GM19324 (cell line): Measurements from ENCODE around the gene HERC3.

Experiments used
- ATAC-seq: cut with Tn5 transposase; IDR thresholded peaks from one replicate; pipeline ENCODE4 v1.9.1; 2021; ENCODE audit warnings: mild to moderate bottlenecking, moderate library complexity; ENCODE audit not compliant: unreplicated experiment, low FRiP score

HERC3 gene

DNA sequence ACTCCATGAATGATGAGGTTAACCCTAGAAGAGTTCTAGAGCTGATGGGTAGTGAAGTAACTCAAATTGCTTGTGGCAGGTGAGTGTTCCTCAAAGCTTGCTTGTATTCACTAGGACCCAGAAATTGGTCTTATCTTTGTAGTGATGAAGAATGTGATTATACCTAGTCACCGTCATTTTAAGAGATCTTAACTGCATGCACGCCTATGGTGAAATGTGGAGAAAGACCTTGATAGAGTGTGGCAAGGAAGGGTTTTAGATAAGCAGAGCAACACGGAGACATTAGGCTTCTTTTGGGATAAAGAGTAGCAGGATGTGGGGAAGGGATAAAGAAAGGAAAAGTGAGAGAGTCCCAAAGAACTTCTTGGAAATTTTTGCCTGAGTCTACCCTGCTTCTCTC is 62.9 kb downstream of the HERC3 start:
- no peak for ATAC-seq

DNA sequence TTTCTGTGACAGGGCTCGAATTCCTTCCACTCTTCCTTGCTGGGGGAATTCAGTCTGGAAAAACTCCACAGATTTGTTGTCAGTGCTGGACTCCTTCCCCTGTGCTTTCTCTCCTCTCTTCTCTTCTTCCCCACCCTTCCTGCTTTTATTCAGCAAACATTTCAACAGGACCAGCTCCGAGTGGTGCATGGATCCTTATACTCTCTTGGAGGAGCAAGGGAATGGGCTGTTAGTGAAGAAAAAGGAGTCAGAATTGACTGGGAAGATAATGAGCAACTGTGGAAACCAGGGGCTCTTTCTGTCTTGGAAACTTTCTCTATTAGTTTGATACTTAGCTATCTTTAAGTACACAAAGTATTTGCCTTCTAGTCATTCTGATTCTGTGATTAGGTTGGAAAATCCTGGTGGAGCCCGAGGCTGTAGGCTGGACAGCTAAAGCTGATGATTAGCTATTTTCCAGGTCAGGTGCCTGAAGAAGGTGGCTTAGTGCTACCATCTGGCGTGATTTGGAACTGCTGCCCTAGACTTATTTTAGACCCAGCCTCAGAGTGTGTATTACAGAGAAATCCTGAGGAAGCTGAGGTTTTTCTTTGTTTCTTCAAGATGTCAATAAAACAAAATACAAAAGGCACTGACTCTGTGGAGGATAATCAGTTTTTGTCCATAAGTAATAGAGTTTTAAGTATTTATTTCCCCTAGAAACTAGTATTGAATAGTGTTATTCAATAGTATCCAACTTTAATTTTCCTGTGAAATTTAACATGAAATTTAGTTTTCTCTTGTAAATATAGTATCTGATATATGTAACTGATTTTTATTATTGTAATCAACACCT is 67.0 kb downstream of the HERC3 start:
- ATAC-seq: peak; percentile 63

DNA sequence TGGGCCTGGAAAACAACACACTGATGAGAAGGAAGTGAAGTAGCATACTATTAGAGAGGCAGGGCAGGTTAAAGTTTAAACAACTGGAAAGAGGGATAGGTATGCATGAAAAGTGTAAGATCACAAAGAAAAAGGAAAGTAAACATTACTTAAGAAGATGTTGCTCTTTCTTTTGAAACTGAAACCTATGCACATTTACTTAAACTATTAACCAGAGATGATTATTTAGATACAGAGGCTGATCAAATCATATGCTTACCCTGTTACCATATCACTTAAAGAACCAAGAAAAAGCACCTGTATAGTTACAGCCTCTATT is 67.6 kb downstream of the HERC3 start:
- peak; percentile 12 for ATAC-seq

DNA sequence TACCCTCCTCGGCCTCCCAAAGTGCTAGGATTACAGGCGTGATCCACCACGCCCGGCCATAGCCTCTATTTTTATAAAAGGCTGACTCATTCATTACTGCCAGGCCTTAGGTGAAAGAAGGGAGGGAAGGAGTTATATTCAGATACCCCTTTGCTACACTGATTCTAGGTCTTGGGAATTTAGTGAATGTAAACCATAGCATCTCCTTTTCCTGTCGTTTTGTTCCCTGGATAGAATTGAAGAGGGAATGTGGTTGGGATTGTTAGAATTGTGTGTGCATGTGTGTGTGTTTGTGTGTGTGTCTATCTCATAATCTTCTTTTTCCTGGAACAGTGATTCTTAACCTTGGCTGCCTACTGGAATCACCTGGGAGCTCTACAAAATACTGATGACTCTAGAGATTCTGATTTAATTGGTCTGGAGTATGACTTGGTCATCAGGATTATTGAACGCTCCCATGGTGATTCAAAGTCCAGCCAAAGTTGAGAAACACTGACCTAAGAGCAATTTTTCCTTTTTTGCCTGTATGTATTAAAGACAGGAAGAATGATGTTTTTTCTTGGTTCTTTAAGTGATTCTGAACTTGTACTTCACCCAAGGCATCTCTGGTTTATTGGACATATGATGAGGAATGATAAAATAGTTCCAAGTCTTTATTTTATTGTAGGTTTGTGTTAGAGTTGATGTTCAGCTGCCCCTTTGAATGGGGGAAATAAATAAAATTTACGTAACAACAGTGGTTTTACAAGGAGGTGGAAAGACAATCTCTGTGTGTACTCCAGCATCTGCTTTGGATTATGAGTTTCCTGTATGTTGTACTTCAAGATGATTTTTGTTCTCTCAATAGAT is 68.4 kb downstream of the HERC3 start:
- no peak for ATAC-seq

DNA sequence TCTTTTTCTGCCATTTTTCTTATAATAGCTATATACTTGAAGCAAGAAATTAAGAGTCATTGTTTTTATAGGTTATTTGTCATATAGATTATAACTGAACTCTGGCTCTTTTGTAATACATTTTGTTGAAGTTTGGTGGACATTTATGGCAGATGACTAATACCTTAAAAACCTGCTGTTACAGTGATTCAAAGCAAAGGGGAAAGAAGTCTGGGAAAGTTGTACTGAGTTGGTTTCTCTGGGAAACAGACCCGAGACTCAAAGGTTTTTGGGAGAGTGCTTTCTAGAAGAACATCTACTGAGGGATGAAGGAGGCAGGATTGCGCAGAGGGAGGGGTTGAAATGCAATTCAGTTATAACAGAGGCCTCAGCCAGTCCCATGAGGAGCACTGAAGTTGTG is 69.5 kb downstream of the HERC3 start:
- no peak for ATAC-seq

- ATAC-seq: no peak
These were observed 80.7 kb downstream of the HERC3 start for GRCh38 chr4:88672987-88673386.

GRCh38 chr4:88673886-88674285 is 81.6 kb downstream of the HERC3 start:
- ATAC-seq: no peak

GRCh38 chr4:88674565-88674964 is 82.3 kb downstream of the HERC3 start:
- no peak for ATAC-seq

- ATAC-seq: no peak
These were observed 82.7 kb downstream of the HERC3 start for GRCh38 chr4:88674979-88675378.

DNA sequence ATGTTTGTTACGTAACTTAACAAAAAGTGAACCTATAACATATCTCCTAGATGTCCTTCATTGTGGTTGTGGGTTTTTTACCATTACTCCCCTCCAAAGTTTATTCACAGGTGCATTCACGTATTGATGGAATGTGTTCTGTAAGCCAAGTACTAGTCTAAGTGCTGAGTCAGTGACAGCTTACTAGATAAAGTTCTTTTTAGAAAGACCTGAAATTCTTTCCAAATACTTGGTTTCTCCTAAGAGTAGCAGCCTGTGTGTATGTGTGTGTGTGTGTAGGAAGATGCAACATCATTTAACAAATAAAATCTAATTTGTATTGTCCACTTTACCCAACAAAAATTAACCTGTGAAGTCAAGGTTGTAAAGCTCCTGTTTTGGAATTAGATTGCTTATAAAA is 83.3 kb downstream of the HERC3 start:
- no peak for ATAC-seq

GRCh38 chr4:88681209-88681608 is 88.9 kb downstream of the HERC3 start:
- no peak for ATAC-seq

DNA sequence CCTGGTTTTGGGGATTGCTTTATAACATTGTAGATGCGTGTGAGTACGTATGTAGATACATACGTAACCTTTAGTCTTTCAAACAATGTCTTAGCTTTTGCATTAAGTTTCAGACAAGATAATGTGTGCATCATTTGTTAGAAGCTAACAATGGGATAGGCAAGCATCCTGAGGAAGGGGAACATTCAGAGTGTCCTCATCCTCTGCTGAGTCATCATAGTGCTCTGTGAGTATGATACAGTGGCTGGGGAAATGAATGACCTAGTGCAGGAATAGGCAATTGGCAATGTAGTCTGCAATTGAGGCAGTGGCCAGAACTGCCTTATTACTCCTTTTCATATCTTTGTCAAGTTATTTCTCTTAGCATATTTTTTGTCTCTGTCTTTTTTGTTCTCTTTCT is 98.1 kb downstream of the HERC3 start:
- ATAC-seq: no peak

DNA sequence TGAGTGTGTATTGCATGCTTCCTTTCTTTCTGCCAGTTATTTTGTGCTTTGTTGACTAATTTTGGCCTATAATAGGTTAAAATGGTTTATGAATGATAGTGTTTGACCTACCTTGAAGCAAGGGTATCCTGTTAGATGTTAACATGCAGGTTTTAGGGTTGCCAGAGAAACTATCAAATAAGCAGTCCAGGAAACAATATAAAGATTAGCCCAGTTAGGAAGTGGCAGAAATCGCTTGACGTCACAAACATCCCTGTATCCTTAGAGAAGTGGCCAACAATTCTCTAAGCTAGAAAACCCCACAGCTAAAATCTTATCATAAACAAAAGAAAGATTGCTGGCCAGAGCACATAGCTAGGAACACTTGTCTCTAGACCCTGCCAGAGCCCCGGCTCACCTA is 101.5 kb downstream of the HERC3 start:
- ATAC-seq: no peak

- ATAC-seq: no peak
These were observed 104.3 kb downstream of the HERC3 start for GRCh38 chr4:88696630-88697029.

GRCh38 chr4:88697141-88697540 is 104.9 kb downstream of the HERC3 start:
- ATAC-seq: no peak

- peak; percentile 94 for ATAC-seq
These were observed 105.5 kb downstream of the HERC3 start, which contains the start of gene NAP1L5 for GRCh38 chr4:88697588-88698329. TSS of gene NAP1L5 (minus strand) at chr4:88697829. CDS start at chr4:88697754, 75 bp downstream.

DNA sequence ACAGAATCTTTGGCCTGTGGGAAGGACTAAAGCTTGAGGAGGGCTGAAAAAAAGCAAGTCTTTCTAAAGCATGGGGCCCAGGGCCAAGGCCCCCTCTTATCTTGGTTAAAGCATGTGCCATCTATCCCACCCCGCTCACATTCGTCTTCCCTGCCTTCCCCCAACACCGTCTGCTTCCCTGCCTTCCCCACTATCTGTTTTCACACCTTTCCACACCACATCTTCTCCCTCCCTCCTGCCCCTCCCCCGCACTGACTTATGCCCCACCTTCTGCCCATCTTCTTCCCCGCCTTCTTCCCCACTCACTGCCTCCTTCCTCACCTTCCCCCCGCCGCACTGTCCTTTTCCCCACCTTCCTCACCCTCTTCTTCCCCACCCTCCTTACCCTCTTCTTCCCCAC is 106.2 kb downstream of the HERC3 start:
- no peak for ATAC-seq

GRCh38 chr4:88702782-88703181 is 110.5 kb downstream of the HERC3 start:
- ATAC-seq: no peak

DNA sequence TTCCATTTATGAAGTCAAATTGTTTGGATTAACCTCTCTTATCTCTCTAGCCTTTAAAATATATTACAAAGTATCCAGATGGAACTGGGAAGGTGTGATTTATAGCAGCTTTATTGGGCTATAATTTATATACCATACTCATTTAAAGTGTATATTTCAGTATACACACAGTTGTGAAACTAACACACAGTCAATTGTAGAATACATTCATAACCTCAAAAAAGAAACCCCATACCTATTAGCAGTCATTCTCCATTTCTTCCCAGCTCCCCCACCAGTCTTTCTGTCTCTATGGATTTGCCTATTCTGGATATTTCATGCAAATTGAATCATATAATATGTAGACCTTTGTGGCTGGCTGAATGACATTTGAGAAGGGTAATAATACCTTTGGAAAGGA is 112.9 kb downstream of the HERC3 start:
- no peak for ATAC-seq

- ATAC-seq: no peak
These were observed 113.7 kb downstream of the HERC3 start for GRCh38 chr4:88705805-88706492.
